ENCODE data around the gene TXNDC17.
A peak's percentile ranks its signal among the peaks of the same experiment; 100 is the strongest.

Gene TXNDC17

DNA sequence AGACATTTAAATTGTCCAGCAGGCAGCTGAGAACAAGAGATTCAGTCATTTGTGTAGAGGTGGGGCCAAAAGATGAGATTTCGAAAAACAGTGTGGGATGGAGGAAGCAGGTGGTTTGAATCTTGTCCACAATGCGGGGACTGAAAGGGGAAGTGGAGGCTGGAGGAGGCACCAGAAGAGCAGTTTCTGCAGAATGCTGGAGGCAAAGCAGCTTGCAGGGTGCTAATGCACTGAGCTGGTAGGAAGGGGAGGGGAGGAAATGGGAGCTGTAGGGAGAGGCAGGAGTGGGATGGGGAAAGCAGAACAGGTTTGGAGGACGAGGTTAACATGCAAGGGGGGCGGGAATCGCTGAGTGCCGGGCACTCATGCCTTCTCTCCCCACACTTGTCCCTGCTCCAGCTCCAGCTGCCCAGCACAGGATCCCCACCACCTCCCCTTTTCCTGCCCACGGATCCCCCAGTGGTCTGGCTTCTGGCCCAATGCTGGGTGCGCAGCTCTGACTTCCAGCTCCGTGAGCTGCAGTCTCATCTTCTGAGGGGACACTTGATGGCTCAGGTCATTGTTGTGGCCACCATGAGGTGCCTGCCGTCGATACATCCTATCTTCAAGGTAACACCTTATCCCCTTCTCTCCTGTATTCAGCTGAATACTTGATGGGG, 20.1 kb downstream of the TXNDC17 start:
- TF ChIP-seq POLR2AphosphoS5 (IDR thresholded peaks at IDR 0.05; ENCODE audit: low read depth, low read length) (no peak), SIN3A (IDR thresholded peaks at IDR 0.05; ENCODE audit: borderline replicate concordance, insufficient read depth, low read length) (no peak), FOXP2 (optimal IDR thresholded peaks at IDR 0.05; ENCODE audit: borderline replicate concordance, extremely low read depth, extremely low read length, insufficient read depth) (no peak), REST (IDR thresholded peaks at IDR 0.05; ENCODE audit: insufficient read depth in 1 of 2, low read depth in 2 of 2, low read length in 2 of 2) (no peak), TAF1 (IDR thresholded peaks at IDR 0.05; ENCODE audit: borderline replicate concordance, insufficient read depth, low read length) (no peak)

- TF ChIP-seq FOXP2 (optimal IDR thresholded peaks at IDR 0.05; ENCODE audit: borderline replicate concordance, extremely low read depth, extremely low read length, insufficient read depth) = no peak
- no peak for TF ChIP-seq SIN3A (IDR thresholded peaks at IDR 0.05; ENCODE audit: borderline replicate concordance, insufficient read depth, low read length)
- no peak for TF ChIP-seq TAF1 (IDR thresholded peaks at IDR 0.05; ENCODE audit: borderline replicate concordance, insufficient read depth, low read length)
- no peak for TF ChIP-seq POLR2AphosphoS5 (IDR thresholded peaks at IDR 0.05; ENCODE audit: low read depth, low read length)
- no peak for TF ChIP-seq REST (IDR thresholded peaks at IDR 0.05; ENCODE audit: insufficient read depth in 1 of 2, low read depth in 2 of 2, low read length in 2 of 2)
These were observed 20.6 kb downstream of the TXNDC17 start for GRCh38 chr17:6661464-6661848.

DNA sequence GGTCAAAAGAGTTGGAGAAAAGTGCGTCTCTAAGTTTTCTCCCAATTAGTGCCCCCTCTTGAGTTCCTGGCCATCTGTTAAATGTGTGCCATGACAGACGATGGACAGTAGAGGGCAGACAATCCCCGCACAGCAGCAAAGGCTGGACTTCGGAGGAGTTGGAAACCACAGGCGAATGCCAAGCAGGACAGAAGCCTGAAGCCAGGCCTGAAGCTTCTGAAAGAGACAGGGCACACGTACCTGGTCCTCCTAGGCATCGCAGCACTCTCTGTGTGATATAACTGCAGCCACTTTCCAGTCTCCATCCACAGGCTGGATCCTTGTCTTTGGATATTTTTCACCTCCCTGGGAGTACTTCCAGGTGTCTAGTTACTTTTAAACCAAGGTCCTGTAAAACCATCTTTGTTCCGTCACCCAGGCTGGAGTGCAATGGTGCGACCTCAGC, 25.2 kb downstream of the TXNDC17 start:
- no peak for TF ChIP-seq POLR2AphosphoS5 (IDR thresholded peaks at IDR 0.05; ENCODE audit: low read depth, low read length)
- TF ChIP-seq REST (IDR thresholded peaks at IDR 0.05; ENCODE audit: insufficient read depth in 1 of 2, low read depth in 2 of 2, low read length in 2 of 2) = peak in 1 of 2 experiments; percentile 26; a peak in 1 of 4 replicates
- TF ChIP-seq SIN3A (IDR thresholded peaks at IDR 0.05; ENCODE audit: borderline replicate concordance, insufficient read depth, low read length) = no peak
- peak; percentile 70 for TF ChIP-seq FOXP2 (optimal IDR thresholded peaks at IDR 0.05; ENCODE audit: borderline replicate concordance, extremely low read depth, extremely low read length, insufficient read depth)

DNA sequence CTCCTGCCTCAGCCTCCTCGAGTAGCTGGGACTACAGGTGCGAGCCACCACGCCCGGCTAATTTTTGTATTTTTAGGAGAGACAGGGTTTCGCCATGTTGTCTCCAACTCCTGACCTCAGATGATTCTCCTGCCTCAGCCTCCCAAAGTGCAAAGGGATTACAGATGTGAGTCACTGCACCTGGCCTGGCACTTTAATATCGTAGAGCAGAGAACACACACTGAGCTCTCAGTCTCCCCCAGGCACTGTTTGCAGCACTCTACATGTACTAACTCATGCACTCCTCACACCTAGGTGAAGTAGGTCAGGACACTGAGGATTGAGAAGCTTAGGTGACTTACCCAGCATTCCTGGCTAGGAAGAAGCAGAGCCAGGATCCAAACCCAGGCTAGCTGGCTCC, 25.7 kb downstream of the TXNDC17 start:
- TF ChIP-seq POLR2AphosphoS5 (IDR thresholded peaks at IDR 0.05; ENCODE audit: low read depth, low read length) (no peak), SIN3A (IDR thresholded peaks at IDR 0.05; ENCODE audit: borderline replicate concordance, insufficient read depth, low read length) (no peak), FOXP2 (optimal IDR thresholded peaks at IDR 0.05; ENCODE audit: borderline replicate concordance, extremely low read depth, extremely low read length, insufficient read depth) (no peak), REST (IDR thresholded peaks at IDR 0.05; ENCODE audit: insufficient read depth in 1 of 2, low read depth in 2 of 2, low read length in 2 of 2) (no peak), TAF1 (IDR thresholded peaks at IDR 0.05; ENCODE audit: borderline replicate concordance, insufficient read depth, low read length) (no peak)

All from PFSK-1 (cell line).